ENCODE results near the gene THAP11. TPM values are rescaled to one million over a fixed set of nuclear protein-coding genes. Genes with fewer than 3 reads are reported as not detected.

Gene THAP11
- total RNA-seq, 3 donors from 2014 or later, result 51.1 to 57.8 (median 53.0) TPM

GRCh38 chr16:67841198-67841815, 813 bp upstream of the THAP11 start:
- no peaks in the 10 kb centered on the region for H3K9me3 ChIP-seq
- TF ChIP-seq CTCF (IDR thresholded peaks at IDR 0.05), result no peak
- no peak for TF ChIP-seq POLR2AphosphoS5 (IDR thresholded peaks at IDR 0.05)
- TF ChIP-seq POLR2A (IDR thresholded peaks at IDR 0.05), result no peak
- intact Hi-C loops (cut with DNase I; ENCODE audit: low total_unique reads), result no loop called here
- peak overlapping the region; percentile 99 to 100 for H3K27ac ChIP-seq
- no peak for DNase-seq (ENCODE audit: low spot score in 2 of 2)
- peak overlapping the region; percentile 82 to 96 (median 84) for H3K4me3 ChIP-seq
- peaks cover 21 to 31% of the 10 kb centered on the region in 2 donors for H3K4me1 ChIP-seq
- H3K36me3 ChIP-seq, result no peaks in the 10 kb centered on the region
- no peaks in the 10 kb centered on the region for H3K27me3 ChIP-seq

GRCh38 chr16:67842509-67843342, 606 bp downstream of the THAP11 start:
- H3K27ac ChIP-seq, result peak overlapping the region; percentile 99 to 100
- TF ChIP-seq CTCF (IDR thresholded peaks at IDR 0.05) (peak in 1 of 3 donors; percentile 8), POLR2AphosphoS5 (IDR thresholded peaks at IDR 0.05) (no peak)
- peaks cover 21 to 31% of the 10 kb centered on the region in 2 donors for H3K4me1 ChIP-seq
- no peaks in the 10 kb centered on the region for H3K9me3 ChIP-seq
- peak in 1 of 2 donors; percentile 30 for DNase-seq (ENCODE audit: low spot score in 2 of 2)
- peak overlapping the region; percentile 82 to 96 (median 84) for H3K4me3 ChIP-seq
- no peaks in the 10 kb centered on the region for H3K36me3 ChIP-seq
- H3K27me3 ChIP-seq, result no peaks in the 10 kb centered on the region
- intact Hi-C loops (cut with DNase I; ENCODE audit: low total_unique reads), result no loop called here

- intact Hi-C loops (cut with DNase I; ENCODE audit: low total_unique reads), result no loop called here
- Histone ChIP-seq H3K4me3 (peak overlapping the region; percentile 82 to 96 (median 84)), H3K4me1 (peaks cover 21 to 31% of the 10 kb centered on the region in 2 donors), H3K36me3 (no peaks in the 10 kb centered on the region), H3K9me3 (no peaks in the 10 kb centered on the region), H3K27me3 (no peaks in the 10 kb centered on the region), H3K27ac (peak overlapping the region; percentile 99 to 100)
- TF ChIP-seq POLR2AphosphoS5 (IDR thresholded peaks at IDR 0.05) (no peak), POLR2A (IDR thresholded peaks at IDR 0.05) (no peak), CTCF (IDR thresholded peaks at IDR 0.05) (no peak)
- no peak for DNase-seq (ENCODE audit: low spot score in 2 of 2)
Measured at GRCh38 chr16:67843343-67843765, 1.2 kb downstream of the THAP11 start.

GRCh38 chr16:67844497-67844896, 2.4 kb downstream of the THAP11 start:
- DNase-seq (ENCODE audit: low spot score in 2 of 2), result no peak
- Histone ChIP-seq H3K27ac (no peak overlapping the region), H3K36me3 (no peaks in the 10 kb centered on the region), H3K4me3 (peak overlapping the region in 2 of 3 donors; percentile 29 to 84), H3K27me3 (no peaks in the 10 kb centered on the region), H3K9me3 (no peaks in the 10 kb centered on the region), H3K4me1 (peaks cover 21 to 31% of the 10 kb centered on the region in 2 donors)
- intact Hi-C loops (cut with DNase I; ENCODE audit: low total_unique reads), result no loop called here
- TF ChIP-seq POLR2A (IDR thresholded peaks at IDR 0.05) (no peak), CTCF (IDR thresholded peaks at IDR 0.05) (no peak), POLR2AphosphoS5 (IDR thresholded peaks at IDR 0.05) (no peak)
